MM.1S (cell line): ENCODE data around the gene MRPS35.

ENCODE experiments used
- DNase-seq: peaks from one replicate; pipeline ENCODE4 v3.0.0-alpha.2; 2015
- H2AFZ ChIP-seq: fragments of 300-600 bp; sonication (generic); 2 replicates; pipeline ENCODE4 v1.6.0; 2016; ENCODE audit warnings: antibody characterized with exemption, low read length
- H3F3A ChIP-seq: fragments of 300-600 bp; sonication (generic); 2 replicates; pipeline ENCODE4 v1.6.1; 2016; ENCODE audit warnings: mild to moderate bottlenecking, antibody characterized with exemption, low read length, moderate library complexity, mixed read lengths; ENCODE audit not compliant: insufficient read depth
- H3K27ac ChIP-seq: fragments of 300-600 bp; sonication (generic); 2 replicates; pipeline ENCODE4 v1.5.1; 2016; ENCODE audit warnings: mild to moderate bottlenecking, low read length
- H3K27me3 ChIP-seq: fragments of 300-600 bp; sonication (generic); replicated peaks from 2 replicates; pipeline ENCODE4 v1.6.0; 2016; ENCODE audit warnings: low read length; ENCODE audit not compliant: insufficient read depth
- H3K36me3 ChIP-seq: fragments of 300-600 bp; sonication (generic); replicated peaks from 2 replicates; pipeline ENCODE4 v1.6.1; 2016; ENCODE audit warnings: mild to moderate bottlenecking, low read length, mixed read lengths; ENCODE audit not compliant: insufficient read depth
- H3K4me1 ChIP-seq: fragments of 300-600 bp; sonication (generic); 2 replicates; pipeline ENCODE4 v1.6.1; 2016; ENCODE audit warnings: low read length, mixed read lengths
- H3K4me2 ChIP-seq: fragments of 300-600 bp; sonication (generic); 2 replicates; pipeline ENCODE4 v1.6.0; 2016; ENCODE audit warnings: low read depth, low read length
- H3K4me3 ChIP-seq: fragments of 300-600 bp; sonication (generic); 2 replicates; pipeline ENCODE4 v1.5.1; 2016; ENCODE audit warnings: low read length, mixed read lengths
- H3K79me2 ChIP-seq: fragments of 300-600 bp; sonication (generic); 2 replicates; pipeline ENCODE4 v1.6.1; 2016; ENCODE audit warnings: mixed run types, low read length, mixed read lengths
- H3K9ac ChIP-seq: fragments of 300-600 bp; sonication (generic); 2 replicates; pipeline ENCODE4 v1.6.1; 2016; ENCODE audit warnings: low read length, mixed read lengths
- H3K9me2 ChIP-seq: fragments of 300-600 bp; sonication (generic); replicated peaks from 2 replicates; pipeline ENCODE4 v1.6.1; 2016; ENCODE audit warnings: mild to moderate bottlenecking, low read length, mixed read lengths; ENCODE audit not compliant: insufficient read depth
- H3K9me3 ChIP-seq: fragments of 300-600 bp; sonication (generic); replicated peaks from 2 replicates; pipeline ENCODE4 v1.6.1; 2016; ENCODE audit warnings: mild to moderate bottlenecking, low read length, mixed read lengths; ENCODE audit not compliant: insufficient read depth
- H4K20me1 ChIP-seq: fragments of 300-600 bp; sonication (generic); 2 replicates; pipeline ENCODE4 v1.6.1; 2016; ENCODE audit warnings: mild to moderate bottlenecking, low read length, moderate library complexity, mixed read lengths; ENCODE audit not compliant: insufficient read depth
- CTCF ChIP-seq: fragments of 300-600 bp; sonication (generic); IDR thresholded peaks from 2 replicates; pipeline ENCODE4 v1.5.1; 2016; ENCODE audit warnings: antibody characterized with exemption, low read length, mixed read lengths
- EZH2 ChIP-seq: fragments of 300-600 bp; sonication (generic); optimal IDR thresholded peaks from 2 replicates; pipeline ENCODE3; 2017; ENCODE audit warnings: low read depth, mild to moderate bottlenecking, antibody characterized with exemption, low read length, mixed read lengths
- EZH2phosphoT487 ChIP-seq: fragments of 300-600 bp; sonication (generic); IDR thresholded peaks from 2 replicates; pipeline ENCODE4 v1.6.1; 2018; ENCODE audit warnings: antibody characterized with exemption, low read length

The MRPS35 gene

DNA sequence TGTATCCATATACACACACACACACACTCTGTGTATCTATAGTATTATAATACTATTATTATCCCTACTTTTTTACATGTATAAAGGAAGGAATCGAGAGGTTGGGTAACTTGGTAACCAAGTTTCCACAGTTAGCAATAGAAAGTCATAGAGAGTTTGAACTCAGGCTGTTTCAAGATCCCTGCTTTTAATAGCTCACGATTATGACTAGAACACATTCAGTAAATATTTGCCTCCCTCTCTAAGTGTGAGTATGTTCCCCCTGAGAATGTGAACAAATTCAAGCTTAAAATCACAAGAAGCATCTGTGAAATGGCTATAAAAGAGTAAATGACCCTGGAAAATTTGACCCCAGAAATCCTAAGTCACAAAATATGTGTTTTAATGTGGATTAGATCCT lies 25.4 kb upstream of the MRPS35 start:
- H3K79me2 ChIP-seq: no peaks in the 10 kb centered on the region
- H3K4me1 ChIP-seq: no peaks in the 10 kb centered on the region; the same call in 1 of the 2 replicates
- no peaks in the 10 kb centered on the region for H4K20me1 ChIP-seq
- no peaks in the 10 kb centered on the region for H3K9me2 ChIP-seq
- TF ChIP-seq EZH2 (no peak), EZH2phosphoT487 (no peak), CTCF (no peak)
- H3K27ac ChIP-seq: no peak overlapping the region
- no peaks in the 10 kb centered on the region for H3K9me3 ChIP-seq
- no peaks in the 10 kb centered on the region for H3K27me3 ChIP-seq
- H3K36me3 ChIP-seq: no peaks in the 10 kb centered on the region
- H3K4me2 ChIP-seq: no peak overlapping the region
- no peak overlapping the region for H3K4me3 ChIP-seq
- H3F3A ChIP-seq: no peaks in the 10 kb centered on the region
- no peak overlapping the region for H2AFZ ChIP-seq
- H3K9ac ChIP-seq: no peak overlapping the region
- no peak for DNase-seq

DNA sequence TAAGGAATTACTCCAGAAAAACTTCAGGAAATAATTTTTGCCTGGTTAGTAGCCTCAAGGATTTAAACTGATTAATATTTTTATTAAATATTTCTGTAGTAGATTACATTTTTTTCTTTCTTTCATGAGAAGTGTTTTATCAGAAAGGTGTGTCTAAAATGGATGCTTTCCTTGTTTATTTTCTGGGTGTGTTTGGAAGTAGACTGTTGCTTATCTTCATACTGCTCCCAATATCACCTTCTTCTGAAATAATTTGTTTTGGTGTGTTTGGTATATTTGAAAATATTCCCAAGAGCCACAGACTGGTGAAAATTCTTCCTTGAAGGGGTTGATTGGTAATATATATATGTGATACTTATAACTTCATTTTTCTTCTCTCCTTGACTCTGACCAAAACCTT lies 24.5 kb upstream of the MRPS35 start:
- H3K4me3 ChIP-seq: no peak overlapping the region
- H3K36me3 ChIP-seq: no peaks in the 10 kb centered on the region
- no peak for TF ChIP-seq CTCF
- TF ChIP-seq EZH2: no peak
- no peak for TF ChIP-seq EZH2phosphoT487
- no peak overlapping the region for H2AFZ ChIP-seq
- no peak overlapping the region for H3K9ac ChIP-seq
- DNase-seq: no peak
- H3F3A ChIP-seq: no peaks in the 10 kb centered on the region
- no peak overlapping the region for H3K4me2 ChIP-seq
- H3K4me1 ChIP-seq: no peaks in the 10 kb centered on the region
- no peaks in the 10 kb centered on the region for H3K79me2 ChIP-seq
- H3K27me3 ChIP-seq: no peaks in the 10 kb centered on the region
- no peaks in the 10 kb centered on the region for H4K20me1 ChIP-seq
- H3K27ac ChIP-seq: no peak overlapping the region
- H3K9me2 ChIP-seq: no peaks in the 10 kb centered on the region
- H3K9me3 ChIP-seq: no peaks in the 10 kb centered on the region

- Histone ChIP-seq H3K4me1 (no peaks in the 10 kb centered on the region), H2AFZ (no peak overlapping the region), H3K4me3 (no peak overlapping the region), H3K9ac (no peak overlapping the region), H3K9me2 (no peaks in the 10 kb centered on the region), H3K27me3 (no peaks in the 10 kb centered on the region), H3F3A (no peaks in the 10 kb centered on the region), H3K79me2 (no peaks in the 10 kb centered on the region), H3K27ac (no peak overlapping the region), H4K20me1 (no peaks in the 10 kb centered on the region), H3K4me2 (no peak overlapping the region), H3K36me3 (no peaks in the 10 kb centered on the region), H3K9me3 (no peaks in the 10 kb centered on the region)
- no peak for DNase-seq
- no peak for TF ChIP-seq EZH2phosphoT487
- no peak for TF ChIP-seq EZH2
- no peak for TF ChIP-seq CTCF
Measured at GRCh38 chr12:27688671-27689070, 22.0 kb upstream of the MRPS35 start.
